Bronchial smooth muscle cell (primary cell): ENCODE data around the gene EPHA10. TPM values are rescaled to one million over a fixed set of nuclear protein-coding genes. Genes with fewer than 3 reads are reported as not detected.

ENCODE experiments used
- total RNA-seq: library from RNA; depleted of rRNA; stranded (reverse); fragments of >200 nt; gene quantifications from 2 replicates; pipeline ENCODE4 v1.2.1, GENCODE V29; 2014

EPHA10 gene
- under 0.01 TPM in 1 of 2 replicates, not detected in the other for total RNA-seq

DNA sequence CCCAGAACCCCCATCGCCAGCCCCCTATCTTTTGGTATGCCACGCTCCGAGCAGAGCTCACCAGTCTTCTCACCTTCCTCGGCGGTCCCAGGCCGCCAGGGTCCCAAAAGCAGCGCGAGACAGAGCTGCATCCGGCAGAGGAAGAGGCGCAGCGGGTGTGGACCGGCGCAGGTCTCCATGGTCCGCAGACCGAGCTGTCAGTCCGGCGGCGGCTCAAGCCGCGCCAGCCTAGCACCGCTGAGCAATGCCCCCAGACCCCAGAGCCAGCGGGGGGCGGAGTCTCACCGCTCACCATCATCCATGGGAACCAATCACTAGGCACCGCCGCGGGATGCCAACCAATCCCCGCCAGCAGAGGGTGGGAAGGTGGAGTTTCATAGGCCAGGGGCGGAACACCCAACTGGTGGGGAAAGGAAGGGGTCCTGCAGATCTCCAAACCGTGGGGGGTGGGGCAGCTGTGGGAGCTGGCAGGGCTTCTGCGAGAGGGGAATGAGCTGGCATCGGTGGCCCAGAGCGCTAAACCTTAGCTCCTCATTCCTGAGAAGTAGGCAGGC is at the start of gene EPHA10:
TSS of gene EPHA10 (minus strand) at position 233 of the 554 bp plus-strand sequence. CDS start at position 179, 54 bp downstream.

DNA sequence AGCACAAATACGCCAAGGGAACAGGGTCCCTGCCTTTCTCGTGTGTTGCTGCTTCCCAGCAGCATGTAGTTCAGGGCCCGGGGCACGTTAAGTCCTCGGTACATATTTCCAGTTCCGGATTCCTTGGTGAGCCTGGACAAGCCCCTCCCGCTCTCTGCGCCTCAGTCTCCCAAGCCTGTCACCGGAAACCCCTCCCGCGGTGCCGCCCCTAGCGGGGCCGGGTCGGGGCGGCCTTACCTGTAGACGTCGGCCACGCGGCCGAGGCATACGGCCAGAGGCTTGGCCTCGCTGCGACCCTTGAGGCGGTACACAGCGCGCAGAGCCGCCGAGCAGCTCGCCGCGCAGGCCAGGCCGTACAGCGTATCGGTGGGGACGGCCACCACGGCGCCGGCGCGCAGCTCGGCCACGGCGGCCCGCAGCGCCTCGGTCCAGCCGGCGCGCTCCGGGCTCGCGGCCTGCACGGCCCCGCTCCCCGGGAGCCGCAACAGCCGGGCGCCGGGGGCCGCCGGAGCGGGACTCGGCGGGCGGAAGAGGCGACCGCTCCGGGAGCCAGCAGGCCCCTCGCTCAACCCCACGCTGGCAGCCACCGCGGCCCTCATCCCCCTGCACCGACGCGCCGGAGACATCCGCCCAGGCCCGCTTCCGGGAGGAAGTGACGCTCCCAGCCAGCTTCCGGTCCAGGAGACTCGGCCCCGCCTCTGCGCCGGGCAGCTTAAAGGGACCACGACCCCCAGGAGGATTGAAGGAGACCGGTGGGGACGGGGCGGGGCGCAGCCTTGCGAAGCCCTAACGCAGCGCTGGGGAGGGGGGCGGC is 42.8 kb upstream of the EPHA10 start, which contains the start of the genes C1orf122 and YRDC:
TSS of gene C1orf122 (plus strand) at position 236 of the 814 bp plus-strand sequence. CDS start 615 bp downstream, outside the sequence.
TSS of gene YRDC (minus strand) at position 654 of the 814 bp plus-strand sequence. CDS start at position 626, 28 bp downstream.

DNA sequence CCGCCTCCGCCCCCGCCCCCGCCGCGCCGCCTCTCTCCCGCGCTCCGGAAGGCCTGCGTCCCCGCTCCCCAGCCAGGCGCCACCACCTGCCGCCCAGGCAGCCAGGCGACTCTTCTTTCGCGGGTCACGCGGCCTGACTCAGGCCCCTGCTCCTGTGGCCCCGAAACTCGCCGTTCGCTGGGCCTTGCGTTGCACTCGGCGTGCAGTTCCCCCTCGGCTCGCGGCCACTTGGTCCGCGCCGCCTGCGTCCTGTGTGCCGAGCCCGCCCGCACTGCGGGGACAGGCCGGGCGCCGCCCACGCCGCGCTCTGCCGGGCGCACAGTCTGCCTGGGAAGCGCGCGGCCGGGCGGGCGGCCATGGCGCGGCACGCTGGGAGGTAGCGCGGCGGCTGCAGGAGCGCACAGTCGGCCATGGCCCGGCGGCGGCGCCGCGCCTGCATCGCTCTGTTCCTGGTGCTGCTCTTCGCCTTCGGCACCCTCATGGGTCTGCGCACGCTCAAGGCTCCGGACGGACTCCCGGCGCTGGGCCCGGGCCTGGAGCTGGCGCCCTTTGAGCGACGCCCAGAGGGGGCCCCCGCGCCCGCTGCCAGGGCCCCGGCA is 29.0 kb upstream of the EPHA10 start, which contains the start of gene MANEAL:
TSS of gene MANEAL (plus strand) at position 75 of the 599 bp plus-strand sequence. CDS start at position 411, 336 bp downstream.

DNA sequence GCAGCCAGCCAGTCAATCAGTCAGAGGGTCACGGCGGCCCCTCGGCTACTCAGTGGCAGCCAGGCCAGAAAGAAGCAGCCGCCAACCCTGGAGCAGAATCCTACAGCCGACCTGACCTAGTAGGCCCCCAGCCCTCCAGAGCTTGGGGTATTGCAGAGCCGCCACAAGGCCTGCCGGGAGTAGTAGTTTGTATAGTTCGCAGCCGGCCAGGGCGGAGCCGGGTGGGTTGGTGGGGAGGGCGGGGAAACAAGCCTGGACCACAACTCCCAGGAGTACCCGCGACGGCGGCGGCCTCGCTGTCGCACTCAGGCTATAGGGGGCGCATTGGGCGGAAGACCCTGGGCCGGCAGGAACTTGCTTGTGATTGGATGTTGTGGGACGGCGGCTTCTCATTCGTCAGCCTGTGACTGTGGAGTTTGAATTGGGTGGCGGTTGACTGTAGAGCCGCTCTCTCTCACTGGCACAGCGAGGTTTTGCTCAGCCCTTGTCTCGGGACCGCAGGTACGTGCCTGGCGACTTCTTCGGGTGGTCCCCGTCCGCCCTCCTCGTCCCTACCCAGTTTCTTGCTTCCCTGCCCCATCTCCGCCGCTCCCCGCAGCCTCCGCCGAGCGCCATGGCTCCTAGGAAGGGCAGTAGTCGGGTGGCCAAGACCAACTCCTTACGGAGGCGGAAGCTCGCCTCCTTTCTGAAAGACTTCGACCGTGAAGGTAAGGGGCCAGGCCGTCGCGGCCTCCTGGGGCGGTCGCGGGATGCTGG is 72.7 kb downstream of the EPHA10 start, which contains the start of gene CDCA8:
TSS of gene CDCA8 (plus strand) at position 439 of the 756 bp plus-strand sequence. CDS start at position 614, 175 bp downstream.

Other genes starting within 250 kb of the EPHA10 start
- 11.8 and 15.0 TPM in 2 replicates for gene SNIP1, start 210.8 kb downstream of the EPHA10 start, total RNA-seq
- 4.9 and 9.8 TPM in 2 replicates for gene DNALI1, start 208.2 kb downstream of the EPHA10 start, total RNA-seq
- 46.4 and 66.2 TPM in 2 replicates for gene GNL2, start 169.2 kb downstream of the EPHA10 start, total RNA-seq
- gene RSPO1, start 130.2 kb downstream of the EPHA10 start, total RNA-seq, result 0.16 and 1.8 TPM in 2 replicates
- gene CDCA8, start 72.6 kb downstream of the EPHA10 start, total RNA-seq, result 0.26 and 1.1 TPM in 2 replicates
- 0.32 and 1.8 TPM in 2 replicates for gene MANEAL, start 28.7 kb upstream of the EPHA10 start, total RNA-seq
- 6.5 and 18.4 TPM in 2 replicates for gene C1orf122, start 42.7 kb upstream of the EPHA10 start, total RNA-seq
- 5.8 TPM in 2 replicates for gene YRDC, start 43.1 kb upstream of the EPHA10 start, total RNA-seq
- 1.7 and 2.1 TPM in 2 replicates for gene MTF1, start 94.5 kb upstream of the EPHA10 start, total RNA-seq
- gene INPP5B, start 181.9 kb upstream of the EPHA10 start, total RNA-seq, result 22.5 and 37.4 TPM in 2 replicates
- gene SF3A3, start 224.9 kb upstream of the EPHA10 start, total RNA-seq, result 82.2 and 95.7 TPM in 2 replicates
- gene FHL3, start 240.4 kb upstream of the EPHA10 start, total RNA-seq, result 11.5 and 11.6 TPM in 2 replicates
- gene UTP11, start 247.6 kb upstream of the EPHA10 start, total RNA-seq, result 16.5 and 25.5 TPM in 2 replicates